WTC11 (cell line): ENCODE data around the gene ST8SIA3.

Experiments
- JUN ChIP-seq: sonication (generic); formaldehyde crosslinking; IDR thresholded peaks from 2 replicates; pipeline ENCODE4 v1.8.0; 2023; ENCODE audit warnings: mild to moderate bottlenecking, missing genetic modification reagents
- ZNF138 ChIP-seq: sonication (generic); formaldehyde crosslinking; conservative IDR thresholded peaks from 2 replicates; pipeline ENCODE4 v1.8.1; 2022; ENCODE audit warnings: mild to moderate bottlenecking, moderate library complexity, missing genetic modification reagents
- TF ChIP-seq, protein P1 (sequence below): fragments of 200-600 bp; IDR thresholded peaks from 2 replicates; pipeline ENCODE4 v1.8.0; 2022; ENCODE audit warnings: antibody characterized with exemption
- TF ChIP-seq, protein P2 (sequence below): sonication (generic); formaldehyde crosslinking; IDR thresholded peaks from 2 replicates; pipeline ENCODE4 v1.8.0; 2022; ENCODE audit warnings: missing genetic modification reagents

DNA sequence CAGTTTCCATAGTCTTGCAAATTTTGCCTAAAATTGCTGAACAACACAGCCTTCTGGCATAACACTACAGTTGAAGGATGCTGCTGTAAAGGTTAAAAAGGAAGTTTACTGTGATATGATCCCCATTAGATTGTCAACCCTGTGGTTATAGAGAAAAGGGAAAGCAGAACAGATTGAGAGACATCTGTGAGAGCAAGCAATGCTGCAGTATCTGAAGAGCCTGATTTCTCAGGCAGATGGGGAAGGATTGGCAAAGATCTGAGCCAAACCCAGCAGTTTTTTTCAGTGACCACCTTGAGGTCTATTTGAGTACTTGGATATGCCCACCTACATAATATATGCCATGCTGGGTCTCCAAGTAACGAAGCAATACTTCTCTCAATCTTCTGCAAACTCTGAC is 8.5 kb upstream of the ST8SIA3 start:
- TF ChIP-seq JUN (CRISPR knock-in tag): no peak
- TF ChIP-seq, protein P1, sequence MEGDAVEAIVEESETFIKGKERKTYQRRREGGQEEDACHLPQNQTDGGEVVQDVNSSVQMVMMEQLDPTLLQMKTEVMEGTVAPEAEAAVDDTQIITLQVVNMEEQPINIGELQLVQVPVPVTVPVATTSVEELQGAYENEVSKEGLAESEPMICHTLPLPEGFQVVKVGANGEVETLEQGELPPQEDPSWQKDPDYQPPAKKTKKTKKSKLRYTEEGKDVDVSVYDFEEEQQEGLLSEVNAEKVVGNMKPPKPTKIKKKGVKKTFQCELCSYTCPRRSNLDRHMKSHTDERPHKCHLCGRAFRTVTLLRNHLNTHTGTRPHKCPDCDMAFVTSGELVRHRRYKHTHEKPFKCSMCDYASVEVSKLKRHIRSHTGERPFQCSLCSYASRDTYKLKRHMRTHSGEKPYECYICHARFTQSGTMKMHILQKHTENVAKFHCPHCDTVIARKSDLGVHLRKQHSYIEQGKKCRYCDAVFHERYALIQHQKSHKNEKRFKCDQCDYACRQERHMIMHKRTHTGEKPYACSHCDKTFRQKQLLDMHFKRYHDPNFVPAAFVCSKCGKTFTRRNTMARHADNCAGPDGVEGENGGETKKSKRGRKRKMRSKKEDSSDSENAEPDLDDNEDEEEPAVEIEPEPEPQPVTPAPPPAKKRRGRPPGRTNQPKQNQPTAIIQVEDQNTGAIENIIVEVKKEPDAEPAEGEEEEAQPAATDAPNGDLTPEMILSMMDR: no peak
- TF ChIP-seq, protein P2, sequence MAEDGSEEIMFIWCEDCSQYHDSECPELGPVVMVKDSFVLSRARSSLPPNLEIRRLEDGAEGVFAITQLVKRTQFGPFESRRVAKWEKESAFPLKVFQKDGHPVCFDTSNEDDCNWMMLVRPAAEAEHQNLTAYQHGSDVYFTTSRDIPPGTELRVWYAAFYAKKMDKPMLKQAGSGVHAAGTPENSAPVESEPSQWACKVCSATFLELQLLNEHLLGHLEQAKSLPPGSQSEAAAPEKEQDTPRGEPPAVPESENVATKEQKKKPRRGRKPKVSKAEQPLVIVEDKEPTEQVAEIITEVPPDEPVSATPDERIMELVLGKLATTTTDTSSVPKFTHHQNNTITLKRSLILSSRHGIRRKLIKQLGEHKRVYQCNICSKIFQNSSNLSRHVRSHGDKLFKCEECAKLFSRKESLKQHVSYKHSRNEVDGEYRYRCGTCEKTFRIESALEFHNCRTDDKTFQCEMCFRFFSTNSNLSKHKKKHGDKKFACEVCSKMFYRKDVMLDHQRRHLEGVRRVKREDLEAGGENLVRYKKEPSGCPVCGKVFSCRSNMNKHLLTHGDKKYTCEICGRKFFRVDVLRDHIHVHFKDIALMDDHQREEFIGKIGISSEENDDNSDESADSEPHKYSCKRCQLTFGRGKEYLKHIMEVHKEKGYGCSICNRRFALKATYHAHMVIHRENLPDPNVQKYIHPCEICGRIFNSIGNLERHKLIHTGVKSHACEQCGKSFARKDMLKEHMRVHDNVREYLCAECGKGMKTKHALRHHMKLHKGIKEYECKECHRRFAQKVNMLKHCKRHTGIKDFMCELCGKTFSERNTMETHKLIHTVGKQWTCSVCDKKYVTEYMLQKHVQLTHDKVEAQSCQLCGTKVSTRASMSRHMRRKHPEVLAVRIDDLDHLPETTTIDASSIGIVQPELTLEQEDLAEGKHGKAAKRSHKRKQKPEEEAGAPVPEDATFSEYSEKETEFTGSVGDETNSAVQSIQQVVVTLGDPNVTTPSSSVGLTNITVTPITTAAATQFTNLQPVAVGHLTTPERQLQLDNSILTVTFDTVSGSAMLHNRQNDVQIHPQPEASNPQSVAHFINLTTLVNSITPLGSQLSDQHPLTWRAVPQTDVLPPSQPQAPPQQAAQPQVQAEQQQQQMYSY (CRISPR knock-in tag): no peak
- TF ChIP-seq ZNF138 (CRISPR knock-in tag): no peak
